G401.6 (cell line): Measurements from ENCODE around the gene BRS3.
"Not testable (repeated sequence)": the region's sequence is repeated elsewhere in the genome, so short reads cannot be mapped to it uniquely, and the experiment has no call there.

Experiments
- FAIRE-seq: peaks from 2 replicates; lab custom pipeline; 2012; peaks lifted over from hg19 to GRCh38; lab: Jason Lieb, UNC

Gene BRS3

GRCh38 chrX:136487647-136488046 lies at the start of gene BRS3:
BRS3 (plus strand) TSS chrX:136487947; CDS start chrX:136488115, 168 bp downstream.
- no peak for FAIRE-seq

GRCh38 chrX:136438192-136438591 lies 49.6 kb upstream of the BRS3 start:
- FAIRE-seq: no peak

GRCh38 chrX:136445674-136446073 lies 42.1 kb upstream of the BRS3 start:
- FAIRE-seq: not testable (repeated sequence)

- FAIRE-seq: no peak
These were observed 41.5 kb upstream of the BRS3 start for GRCh38 chrX:136446208-136446607.

GRCh38 chrX:136447308-136447707 lies 40.4 kb upstream of the BRS3 start:
- no peak for FAIRE-seq

GRCh38 chrX:136447968-136448367 lies 39.8 kb upstream of the BRS3 start:
- no peak for FAIRE-seq

- FAIRE-seq: no peak
These were observed 37.5 kb upstream of the BRS3 start for GRCh38 chrX:136450050-136450830.

- no peak for FAIRE-seq
These were observed 35.1 kb upstream of the BRS3 start for GRCh38 chrX:136452614-136453013.

GRCh38 chrX:136453114-136453513 lies 34.6 kb upstream of the BRS3 start:
- no peak for FAIRE-seq

- no peak for FAIRE-seq
These were observed 34.0 kb upstream of the BRS3 start for GRCh38 chrX:136453771-136454170.

- FAIRE-seq: no peak
These were observed 31.6 kb upstream of the BRS3 start for GRCh38 chrX:136456133-136456532.

GRCh38 chrX:136457303-136457917 lies 30.3 kb upstream of the BRS3 start:
- no peak for FAIRE-seq

GRCh38 chrX:136464589-136464988 lies 23.2 kb upstream of the BRS3 start:
- no peak for FAIRE-seq

- FAIRE-seq: no peak
These were observed 20.4 kb upstream of the BRS3 start for GRCh38 chrX:136467303-136467702.

- FAIRE-seq: no peak
These were observed 19.2 kb upstream of the BRS3 start for GRCh38 chrX:136468391-136469103.

- FAIRE-seq: no peak
These were observed 14.1 kb upstream of the BRS3 start for GRCh38 chrX:136473663-136474062.

- no peak for FAIRE-seq
These were observed 12.5 kb upstream of the BRS3 start for GRCh38 chrX:136475236-136475635.

GRCh38 chrX:136476501-136476900 lies 11.2 kb upstream of the BRS3 start:
- no peak for FAIRE-seq

- no peak for FAIRE-seq
These were observed 10.7 kb upstream of the BRS3 start for GRCh38 chrX:136477026-136477425.

- FAIRE-seq: no peak
These were observed 7.4 kb upstream of the BRS3 start for GRCh38 chrX:136480383-136480782.

- no peak for FAIRE-seq
These were observed 959 bp downstream of the BRS3 start for GRCh38 chrX:136488706-136489105.

GRCh38 chrX:136491832-136492231 lies 4.1 kb downstream of the BRS3 start:
- FAIRE-seq: no peak

- no peak for FAIRE-seq
These were observed 5.3 kb downstream of the BRS3 start for GRCh38 chrX:136493011-136493410.
